GM12878 (cell line): ENCODE results near the gene KLF6. TPM values are rescaled to one million over a fixed set of nuclear protein-coding genes. Genes with fewer than 3 reads are reported as not detected.

Experiments
- ASH2L ChIP-seq: fragments of 300-600, 200-600 bp; sonication (generic); IDR thresholded peaks from 2 replicates; pipeline ENCODE4 v1.6.1; 2017; ENCODE audit warnings: low read depth, mild to moderate bottlenecking, borderline replicate concordance
- E2F4 ChIP-seq: IDR thresholded peaks from 2 replicates; pipeline ENCODE4 v1.6.1; 2012; ENCODE audit warnings: low read depth, low read length, improper control_type of control experiment
- GABPA ChIP-seq: IDR thresholded peaks from 2 replicates; pipeline ENCODE4 v1.6.1; 2014; ENCODE audit warnings: antibody characterized with exemption, low read depth, mild to moderate bottlenecking, inconsistent platforms
- IKZF2 ChIP-seq, 2 experiments: fragments of 450-650 bp; IDR thresholded peaks; 2 replicates each; pipeline ENCODE4 v1.6.1; 2017; ENCODE audit warnings: mild to moderate bottlenecking in 2 of 2, moderate library complexity in 2 of 2
- IRF3 ChIP-seq: fragments of 450-650 bp; IDR thresholded peaks from 2 replicates; pipeline ENCODE4 v1.6.1; 2014; ENCODE audit warnings: mild to moderate bottlenecking
- IRF4 ChIP-seq: IDR thresholded peaks from 2 replicates; pipeline ENCODE4 v1.6.1; 2011; ENCODE audit warnings: low read depth, low read length
- KAT2A ChIP-seq: conservative IDR thresholded peaks from 2 replicates; pipeline ENCODE4 v1.6.1; 2011; ENCODE audit warnings: low read depth, low read length; ENCODE audit not compliant: control insufficient read depth
- MEF2A ChIP-seq: IDR thresholded peaks from 2 replicates; pipeline ENCODE4 v1.6.1; 2011; ENCODE audit warnings: low read depth, mild to moderate bottlenecking, low read length, moderate library complexity; ENCODE audit not compliant: insufficient read depth
- NRF1 ChIP-seq: conservative IDR thresholded peaks from 2 replicates; pipeline ENCODE4 v1.6.1; 2011; ENCODE audit warnings: mild to moderate bottlenecking, low read depth, low read length, improper control_type of control experiment
- POU2F2 ChIP-seq: IDR thresholded peaks from 3 replicates; pipeline ENCODE4 v1.6.1; 2011; ENCODE audit warnings: low read depth, mild to moderate bottlenecking, low read length, borderline replicate concordance
- RAD21 ChIP-seq: IDR thresholded peaks from 2 replicates; pipeline ENCODE4 v1.6.1; 2011; ENCODE audit warnings: mild to moderate bottlenecking, low read depth, low read length, moderate library complexity; ENCODE audit not compliant: insufficient read depth
- RELB ChIP-seq: fragments of 450-650 bp; IDR thresholded peaks from 2 replicates; pipeline ENCODE4 v1.6.1; 2017; ENCODE audit warnings: low read depth, mild to moderate bottlenecking, moderate library complexity
- SREBF1 ChIP-seq: IDR thresholded peaks from 2 replicates; pipeline ENCODE4 v1.6.1; 2012; ENCODE audit warnings: mild to moderate bottlenecking, low read length
- STAT1 ChIP-seq: fragments of 450-650 bp; conservative IDR thresholded peaks from 2 replicates; pipeline ENCODE4 v1.6.1; 2014; ENCODE audit warnings: antibody characterized with exemption, mild to moderate bottlenecking
- STAT3 ChIP-seq: IDR thresholded peaks from 2 replicates; pipeline ENCODE4 v1.6.1; 2011; ENCODE audit warnings: low read depth, low read length, improper control_type of control experiment
- TCF7 ChIP-seq: IDR thresholded peaks from 2 replicates; pipeline ENCODE4 v1.6.1; 2014; ENCODE audit warnings: antibody characterized with exemption, borderline replicate concordance
- WRNIP1 ChIP-seq: IDR thresholded peaks from 2 replicates; pipeline ENCODE4 v1.6.1; 2011; ENCODE audit warnings: low read depth, low read length, improper control_type of control experiment, borderline replicate concordance
- ZBTB40 ChIP-seq: fragments of 450-650 bp; IDR thresholded peaks from 2 replicates; pipeline ENCODE4 v1.6.1; 2016; ENCODE audit warnings: mild to moderate bottlenecking, moderate library complexity, borderline replicate concordance
- ZNF24 ChIP-seq: fragments of 450-650 bp; IDR thresholded peaks from 2 replicates; pipeline ENCODE4 v1.6.1; 2017; ENCODE audit warnings: antibody characterized with exemption, mild to moderate bottlenecking
- ZNF687 ChIP-seq: fragments of 450-650 bp; IDR thresholded peaks from 2 replicates; pipeline ENCODE4 v1.6.1; 2017; ENCODE audit warnings: mild to moderate bottlenecking, moderate library complexity
- polyA plus RNA-seq, 11 experiments: library from polyadenylated mRNA; depleted of rRNA in 4 of 11; unstranded in 6 of 11; stranded (reverse) in 5 of 11; fragments of >200 nt; fragmentation: Nextera tagmentation in 4 of 11; fragmentation: Illumina TruSeq in 1 of 11; extraction: Ambion mirVana in 4 of 11; extraction: Trizol in 1 of 11; gene quantifications; 1 replicate in 1 of 11; 2 replicates in 10 of 11; pipeline versions ENCODE4 v1.2.1 to v1.2.3, GENCODE V29; 2011 to 2016; ENCODE audit warnings: inconsistent platforms in 2 of 11, missing spikeins in 2 of 11, low read depth in 1 of 11
- total RNA-seq, 4 experiments: library from RNA; depleted of rRNA in 3 of 4; stranded (reverse); fragments of >200 nt in 3 of 4; fragmentation: Illumina TruSeq in 1 of 4; extraction: Trizol in 1 of 4; gene quantifications; 2 replicates each; pipeline versions ENCODE4 v1.2.1 to v1.2.3, GENCODE V29; 2013 to 2021

Gene KLF6
- total and polyA plus RNA-seq, 10 of the 15 experiments (the other 5 are each of a cell fraction or from before 2014, with no cell fraction given): 7.4 to 54.1 (median 23.5) TPM

- TF ChIP-seq RELB (peak; percentile 50; the same call in 1 of the 2 replicates), POU2F2 (no peak), GABPA (no peak), E2F4 (no peak), ZNF687 (peak; percentile 63; the same call in 1 of the 2 replicates), RAD21 (no peak), IRF4 (no peak), TCF7 (no peak), WRNIP1 (no peak), KAT2A (no peak), IKZF2 (IDR thresholded peaks at IDR 0.05) (peak; percentile 40 to 53; a peak in 2 of 4 replicates), STAT3 (no peak), ASH2L (no peak), ZBTB40 (no peak), MEF2A (0 out of 2 replicates have a peak, but pooled peaks have one; percentile 48), IRF3 (no peak), NRF1 (no peak), ZNF24 (no peak), SREBF1 (no peak), STAT1 (no peak)
Measured at GRCh38 chr10:3749600-3749999, 35.4 kb downstream of the KLF6 start (continued).
